D341Med (cell line): Measurements from ENCODE around the gene ANTKMT.
"Not testable (repeated sequence)": the region's sequence is repeated elsewhere in the genome, so short reads cannot be mapped to it uniquely, and the experiment has no call there.

ENCODE experiments used
- DNase-seq: peaks from one replicate; pipeline ENCODE4 v3.0.0; 2012; ENCODE audit warnings: low spot score

Gene ANTKMT

GRCh38 chr16:743794-744500 lies 23.0 kb downstream of the ANTKMT start:
- DNase-seq = peak; percentile 47

- peak; percentile 69 for DNase-seq
Observed at GRCh38 chr16:745739-746138, 24.8 kb downstream of the ANTKMT start.

GRCh38 chr16:746637-747036 lies 25.7 kb downstream of the ANTKMT start:
- no peak for DNase-seq

GRCh38 chr16:747978-748746 lies 27.2 kb downstream of the ANTKMT start:
- no peak for DNase-seq

- no peak for DNase-seq
Observed at GRCh38 chr16:749010-749409, 28.1 kb downstream of the ANTKMT start.

GRCh38 chr16:750485-750884 lies 29.5 kb downstream of the ANTKMT start:
- DNase-seq = no peak

GRCh38 chr16:751152-752006 lies 30.4 kb downstream of the ANTKMT start:
- DNase-seq = no peak

GRCh38 chr16:752007-752312 lies 31.0 kb downstream of the ANTKMT start:
- DNase-seq = no peak

GRCh38 chr16:754121-754607 lies 33.2 kb downstream of the ANTKMT start:
- DNase-seq = not testable (repeated sequence)

GRCh38 chr16:754656-755055 lies 33.7 kb downstream of the ANTKMT start:
- DNase-seq = no peak

- no peak for DNase-seq
Observed at GRCh38 chr16:756428-756827, 35.5 kb downstream of the ANTKMT start.

GRCh38 chr16:759110-759910 lies 38.4 kb downstream of the ANTKMT start:
- DNase-seq = no peak

- no peak for DNase-seq
Observed at GRCh38 chr16:760065-760464, 39.1 kb downstream of the ANTKMT start.

- no peak for DNase-seq
Observed at GRCh38 chr16:760545-761343, 39.8 kb downstream of the ANTKMT start, which contains the start of gene MSLN. Gene MSLN, plus strand, starts transcription at chr16:760734. Its CDS starts 1,947 bp downstream, at chr16:762681.

GRCh38 chr16:761625-762513 lies 40.9 kb downstream of the ANTKMT start:
- DNase-seq = no peak

GRCh38 chr16:762595-763268 lies 41.8 kb downstream of the ANTKMT start:
- DNase-seq = no peak

GRCh38 chr16:763369-764183 lies 42.6 kb downstream of the ANTKMT start:
- no peak for DNase-seq

- DNase-seq = no peak
Observed at GRCh38 chr16:764184-764750, 43.3 kb downstream of the ANTKMT start.
